Activated naive CD4-positive, alpha-beta T cell treated with anti-CD3 and anti-CD28 coated beads, Interleukin-2, amount 50 U/mL, for 72 hours (primary cell): ENCODE measurements around the gene PLTP. TPM values are rescaled to one million over a fixed set of nuclear protein-coding genes. Genes with fewer than 3 reads are reported as not detected.
"Not testable (repeated sequence)": the region's sequence is repeated elsewhere in the genome, so short reads cannot be mapped to it uniquely, and the experiment has no call there.

Experiments used
- ATAC-seq, 2 donors: fragments of 150-1000 bp; cut with Tn5 transposase; 2 replicates each; pipeline ENCODE4 v1.10.0; 2021; ENCODE audit warnings: mild to moderate bottlenecking in 2 of 2, moderate library complexity in 2 of 2
- DNase-seq, 2 donors: peaks; one replicate each; pipeline ENCODE4 v3.0.0; 2021 to 2022; ENCODE audit warnings: low spot score in 2 of 2
- H3K27ac Mint-ChIP-seq, 2 donors: one replicate each; pipeline ENCODE4 v1.8.0; 2022; ENCODE audit warnings: mild to moderate bottlenecking in 2 of 2, mixed read lengths in 2 of 2
- H3K36me3 Mint-ChIP-seq, 2 donors: one replicate each; pipeline ENCODE4 v1.8.0; 2022; ENCODE audit warnings: mixed read lengths in 2 of 2
- H3K9me3 Mint-ChIP-seq, 2 donors: one replicate each; pipeline ENCODE4 v1.8.0; 2022; ENCODE audit warnings: mixed read lengths in 2 of 2
- total RNA-seq, 2 donors: library from RNA; stranded (reverse); gene quantifications; one replicate each; pipeline ENCODE4 v1.2.3, GENCODE V29; 2022

PLTP gene
- 10 to 100 TPM; 11.0 to 12.9 TPM for total RNA-seq

- H3K9me3 Mint-ChIP-seq: peaks cover 0 to 4% of the 10 kb centered on the region in 2 donors
- H3K27ac Mint-ChIP-seq: peak within 1 kb of the TSS in 1 of 2 donors; percentile 78
- no peaks in the 10 kb centered on the region for H3K36me3 Mint-ChIP-seq
- ATAC-seq (peak in 1 of 2 donors; percentile 10), DNase-seq (peak in 1 of 2 donors; percentile 22)
Observed at GRCh38 chr20:45911486-45912343, at the start of gene PLTP. TSS of gene PLTP (minus strand) at chr20:45912155. CDS start at chr20:45911452, 703 bp downstream.

- Mint-ChIP-seq H3K27ac (peak overlapping the region; percentile 58 to 69), H3K9me3 (no peaks in the 10 kb centered on the region), H3K36me3 (peaks cover 16 to 22% of the 10 kb centered on the region in 2 donors)
- ATAC-seq (no peak), DNase-seq (no peak)
Observed at GRCh38 chr20:45959956-45960630, 48.1 kb upstream of the PLTP start.

- DNase-seq (no peak), ATAC-seq (no peak)
- peaks cover 16 to 22% of the 10 kb centered on the region in 2 donors for H3K36me3 Mint-ChIP-seq
- H3K9me3 Mint-ChIP-seq: no peaks in the 10 kb centered on the region
- H3K27ac Mint-ChIP-seq: peak overlapping the region; percentile 58 to 60
Observed at GRCh38 chr20:45959126-45959525, 47.2 kb upstream of the PLTP start.

GRCh38 chr20:45958593-45958992 is 46.6 kb upstream of the PLTP start:
- DNase-seq: no peak
- H3K36me3 Mint-ChIP-seq: peaks cover 16% of the 10 kb centered on the region in 2 donors
- peak overlapping the region in 1 of 2 donors; percentile 58 for H3K27ac Mint-ChIP-seq
- no peaks in the 10 kb centered on the region for H3K9me3 Mint-ChIP-seq
- ATAC-seq: no peak

- H3K9me3 Mint-ChIP-seq: no peaks in the 10 kb centered on the region
- H3K27ac Mint-ChIP-seq: no peak overlapping the region
- peaks cover 16% of the 10 kb centered on the region in 2 donors for H3K36me3 Mint-ChIP-seq
- DNase-seq (no peak), ATAC-seq (peak in 1 of 2 donors; percentile 9)
Observed at GRCh38 chr20:45957021-45957941, 45.3 kb upstream of the PLTP start.

- not testable (repeated sequence) for H3K9me3 Mint-ChIP-seq, ATAC-seq, H3K27ac Mint-ChIP-seq, DNase-seq
- H3K36me3 Mint-ChIP-seq: peaks cover 16% of the 10 kb centered on the region in 2 donors
Observed at GRCh38 chr20:45956326-45956725, 44.4 kb upstream of the PLTP start.

GRCh38 chr20:45953672-45954071 is 41.7 kb upstream of the PLTP start:
- DNase-seq (no peak), ATAC-seq (no peak)
- Mint-ChIP-seq H3K9me3 (no peaks in the 10 kb centered on the region), H3K36me3 (peaks cover 4 to 8% of the 10 kb centered on the region in 2 donors), H3K27ac (peak overlapping the region in 1 of 2 donors; percentile 85)

GRCh38 chr20:45952861-45953260 is 40.9 kb upstream of the PLTP start:
- peaks cover 0 to 8% of the 10 kb centered on the region in 2 donors for H3K36me3 Mint-ChIP-seq
- no peak overlapping the region for H3K27ac Mint-ChIP-seq
- DNase-seq (no peak), ATAC-seq (no peak)
- H3K9me3 Mint-ChIP-seq: no peaks in the 10 kb centered on the region

GRCh38 chr20:45951925-45952834 is 40.2 kb upstream of the PLTP start:
- H3K9me3 Mint-ChIP-seq: no peaks in the 10 kb centered on the region
- H3K36me3 Mint-ChIP-seq: peaks cover 0 to 8% of the 10 kb centered on the region in 2 donors
- peak overlapping the region; percentile 50 to 57 for H3K27ac Mint-ChIP-seq
- DNase-seq (no peak), ATAC-seq (no peak)

GRCh38 chr20:45950330-45950646 is 38.3 kb upstream of the PLTP start:
- Mint-ChIP-seq H3K9me3 (no peaks in the 10 kb centered on the region), H3K36me3 (peaks cover 0 to 8% of the 10 kb centered on the region in 2 donors), H3K27ac (peak overlapping the region in 1 of 2 donors; percentile 69)
- DNase-seq: no peak
- no peak for ATAC-seq

GRCh38 chr20:45949542-45950329 is 37.8 kb upstream of the PLTP start:
- Mint-ChIP-seq H3K27ac (peak overlapping the region; percentile 69 to 83), H3K9me3 (no peaks in the 10 kb centered on the region), H3K36me3 (peaks cover 0 to 8% of the 10 kb centered on the region in 2 donors)
- DNase-seq (no peak), ATAC-seq (no peak)

GRCh38 chr20:45948742-45949541 is 37.0 kb upstream of the PLTP start:
- ATAC-seq (no peak), DNase-seq (no peak)
- Mint-ChIP-seq H3K36me3 (peaks cover 0 to 12% of the 10 kb centered on the region in 2 donors), H3K27ac (peak overlapping the region; percentile 69 to 83), H3K9me3 (no peaks in the 10 kb centered on the region)

GRCh38 chr20:45948261-45948733 is 36.3 kb upstream of the PLTP start:
- ATAC-seq: no peak
- Mint-ChIP-seq H3K36me3 (peaks cover 0 to 19% of the 10 kb centered on the region in 2 donors), H3K9me3 (no peaks in the 10 kb centered on the region), H3K27ac (peak overlapping the region; percentile 44 to 69)
- DNase-seq: no peak
